CD4-positive, alpha-beta T cell treated with Interleukin-6 at 100 ng/mL for 8 hours (primary cell): ENCODE measurements around the gene CNIH4.
"Not testable (repeated sequence)": the region's sequence is repeated elsewhere in the genome, so short reads cannot be mapped to it uniquely, and the experiment has no call there.

Source experiments
- DNase-seq: peaks from one replicate; pipeline ENCODE4 v3.0.0-alpha.2; 2020; ENCODE audit warnings: mixed read lengths, low spot score

Gene CNIH4

GRCh38 chr1:224399887-224400286, 43.2 kb downstream of the CNIH4 start:
- no peak for DNase-seq

DNA sequence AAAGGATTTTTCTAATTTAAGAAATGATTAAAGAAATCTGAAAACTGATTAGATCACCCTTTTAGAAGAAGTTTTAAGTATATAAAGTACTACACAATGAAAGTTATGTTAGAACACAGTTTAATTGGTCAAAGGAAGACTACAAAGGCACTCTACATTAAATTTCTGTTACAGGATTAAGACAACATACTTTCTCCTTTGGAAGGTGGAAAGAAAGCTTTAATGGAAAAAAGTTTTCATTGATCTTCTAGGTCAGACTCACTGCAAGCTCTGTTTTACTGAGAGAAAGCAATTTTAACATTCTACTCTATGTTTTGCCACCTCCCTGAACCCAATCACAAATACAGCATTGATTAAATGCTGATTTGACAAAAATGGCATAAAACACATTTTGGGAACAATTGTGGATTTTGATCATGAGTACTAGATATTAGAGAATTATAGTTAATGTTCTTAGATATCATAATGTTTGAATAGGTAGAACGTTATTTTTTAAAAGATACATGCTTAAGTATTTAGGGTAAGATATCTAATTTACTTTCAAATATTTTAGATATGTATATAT, 45.9 kb downstream of the CNIH4 start:
- DNase-seq, result no peak

- no peak for DNase-seq
Observed at GRCh38 chr1:224404916-224405603, 48.4 kb downstream of the CNIH4 start.

DNA sequence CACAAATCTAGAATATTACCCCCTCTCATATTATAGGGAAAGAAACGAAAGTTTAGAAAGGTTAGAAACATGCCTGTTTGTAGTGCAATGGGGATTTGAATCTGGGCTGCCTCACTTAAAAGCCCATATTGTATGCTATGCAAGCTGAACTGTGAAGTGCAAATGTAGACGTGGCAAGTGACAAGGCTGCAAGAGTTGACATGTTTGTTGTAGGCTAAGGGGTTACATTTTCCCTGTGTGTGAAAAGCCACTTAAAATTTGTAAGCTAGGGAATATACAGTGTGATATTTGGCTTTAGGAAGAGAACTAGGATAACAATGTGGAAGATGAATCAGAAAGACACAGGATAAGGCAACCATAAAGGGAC, 48.9 kb downstream of the CNIH4 start:
- no peak for DNase-seq

- DNase-seq, result no peak
Observed at GRCh38 chr1:224406216-224406615, 49.5 kb downstream of the CNIH4 start.

DNA sequence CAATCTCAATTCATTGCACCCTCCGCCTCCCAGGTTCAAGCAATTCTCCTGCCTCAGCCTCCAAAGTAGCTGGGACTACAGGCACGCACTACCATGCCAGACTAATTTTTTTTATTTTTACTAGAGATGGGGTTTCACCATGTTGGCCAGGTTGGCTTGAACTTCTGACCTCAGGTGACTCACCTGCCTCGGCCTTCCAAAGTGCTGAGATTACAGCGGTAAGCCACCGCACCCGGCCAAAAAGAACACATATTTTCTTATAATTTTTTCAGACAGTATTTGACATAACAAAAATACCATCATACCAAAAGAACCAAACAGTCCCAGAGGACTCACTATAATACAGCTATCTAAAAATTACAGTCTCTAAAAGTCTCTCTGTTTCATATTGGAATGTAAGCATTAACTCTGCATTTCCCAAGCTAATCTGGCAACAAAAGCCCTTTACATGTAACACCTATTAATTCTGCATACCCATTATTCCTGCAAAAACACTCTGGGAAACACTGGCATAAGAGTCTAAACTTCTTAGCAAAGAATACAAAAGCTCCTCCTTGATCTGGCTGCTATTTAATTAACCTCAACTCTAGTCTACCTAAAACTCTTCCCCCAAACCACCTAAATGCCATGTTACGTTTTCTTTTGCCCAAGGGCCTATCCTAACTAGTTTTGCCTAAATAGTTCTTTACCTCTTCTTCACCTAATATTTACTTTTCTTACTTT, 51.1 kb downstream of the CNIH4 start:
- no peak for DNase-seq

DNA sequence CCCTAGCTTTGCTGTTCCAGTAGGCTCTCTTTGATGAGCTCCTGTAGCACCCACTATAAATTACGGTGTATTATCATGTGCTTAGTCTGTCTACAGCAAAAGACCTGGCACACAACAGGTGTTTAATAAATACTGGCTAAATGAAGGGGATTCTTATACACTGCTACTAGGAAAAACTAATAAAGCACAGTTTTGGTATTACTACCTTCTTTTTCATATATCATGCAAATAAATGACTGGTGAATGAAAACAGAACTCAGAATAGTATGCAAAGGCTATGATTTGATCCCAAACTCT, 51.6 kb downstream of the CNIH4 start:
- no peak for DNase-seq

GRCh38 chr1:224411766-224412165, 55.1 kb downstream of the CNIH4 start:
- DNase-seq, result no peak

DNA sequence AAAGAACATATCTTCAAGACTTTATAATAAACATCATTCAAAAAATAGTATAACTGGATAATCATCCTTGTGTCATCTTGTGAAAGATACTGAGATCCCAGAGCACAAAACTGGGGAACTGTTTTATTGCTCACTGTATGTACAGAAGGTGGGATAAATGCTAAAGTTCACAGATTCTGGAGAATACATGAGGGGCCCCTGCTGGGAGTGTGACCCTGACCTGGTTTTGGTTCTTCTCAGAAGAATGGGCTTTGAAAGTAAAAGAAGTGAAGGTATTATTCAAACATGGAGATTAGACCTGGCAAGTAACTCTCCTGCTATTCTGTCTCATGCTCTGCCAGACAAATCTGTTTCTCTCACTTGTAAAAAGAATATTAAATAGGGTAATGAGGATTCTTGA, 63.4 kb downstream of the CNIH4 start:
- no peak for DNase-seq

DNA sequence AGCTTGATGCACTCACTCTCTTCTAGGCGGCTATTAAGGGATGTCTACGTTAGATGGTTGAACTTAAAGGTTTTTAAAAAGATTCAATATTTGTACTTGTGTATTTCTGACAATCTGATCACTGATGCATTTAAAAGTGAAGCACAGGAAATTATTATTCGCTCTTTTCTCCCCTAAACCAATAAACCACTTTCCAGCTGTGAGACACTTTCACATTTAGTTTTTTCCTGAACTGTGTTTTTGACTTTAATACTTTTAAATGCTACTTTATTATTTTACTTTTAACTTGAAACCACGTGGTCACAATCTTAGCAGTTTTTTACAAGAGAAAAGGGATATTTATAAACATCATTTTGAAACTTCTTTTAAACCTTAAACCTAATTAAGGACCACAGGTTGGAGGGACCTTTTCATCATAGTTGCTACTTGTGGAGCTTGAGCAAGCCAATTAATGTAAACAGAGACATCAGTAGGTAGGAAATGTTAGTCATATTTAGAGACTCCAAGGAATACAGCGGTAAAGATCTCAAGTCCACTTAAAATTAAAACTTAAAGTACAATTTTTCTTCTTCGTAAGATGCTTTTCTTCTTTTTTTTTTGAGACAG, 68.7 kb downstream of the CNIH4 start:
- no peak for DNase-seq

DNA sequence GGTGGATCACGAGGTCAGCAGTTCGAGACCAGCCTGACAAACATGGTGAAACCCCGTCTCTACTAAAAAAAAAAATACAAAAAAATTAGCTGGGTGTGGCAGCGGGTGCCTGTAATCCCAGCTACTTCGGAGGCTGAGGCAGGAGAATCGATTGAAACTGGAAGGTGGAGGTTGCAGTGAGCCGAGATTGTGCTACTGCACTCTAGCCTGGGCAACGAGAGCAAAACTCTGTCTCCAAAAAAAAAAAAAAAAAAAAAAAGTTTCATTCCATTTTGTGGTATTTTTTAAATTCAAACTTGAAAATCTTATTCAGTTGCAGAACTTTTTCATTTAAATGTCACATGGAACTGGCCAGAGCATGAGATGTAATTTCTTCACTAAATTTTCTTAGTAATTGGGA, 70.2 kb downstream of the CNIH4 start:
- not testable (repeated sequence) for DNase-seq

- DNase-seq, result no peak
Observed at GRCh38 chr1:224427346-224427745, 70.7 kb downstream of the CNIH4 start.

GRCh38 chr1:224428713-224429112, 72.0 kb downstream of the CNIH4 start:
- DNase-seq, result not testable (repeated sequence)
